Psoas muscle (tissue), 8 donors: Measurements from ENCODE around the gene SLC5A12. TPM values are rescaled to one million over a fixed set of nuclear protein-coding genes. Genes with fewer than 3 reads are reported as not detected.
A peak's percentile ranks its signal among the peaks of the same experiment; 100 is the strongest.

Experiments
- ATAC-seq, 4 donors: fragments of 200-7000 bp; cut with Tn5 transposase; one replicate each; pipeline ENCODE4 v1.9.1; 2020; ENCODE audit warnings: moderate library complexity in 3 of 4, mild to moderate bottlenecking in 2 of 4
- DNase-seq, 2 donors: peaks; one replicate each; pipeline ENCODE4 v3.0.0-alpha.2; 2020
- H3K27ac ChIP-seq: fragments of 200-600 bp; one replicate; pipeline ENCODE4 v1.8.0; 2022
- H3K27me3 ChIP-seq, 3 donors: fragments of 200-600 bp in 1 of 3; one replicate each; pipeline versions ENCODE4 v1.6.1 to v1.8.0; 2013 to 2022; ENCODE audit warnings: low read length in 2 of 3, mild to moderate bottlenecking in 2 of 3, moderate library complexity in 1 of 3; ENCODE audit not compliant: insufficient read depth in 3 of 3
- H3K36me3 ChIP-seq, 2 donors: fragments of 200-600 bp in 1 of 2; one replicate each; pipeline versions ENCODE4 v1.6.1 to v1.8.0; 2013 to 2022; ENCODE audit warnings: low read depth in 1 of 2, mild to moderate bottlenecking in 1 of 2, moderate library complexity in 1 of 2; ENCODE audit not compliant: insufficient read depth in 1 of 2
- H3K4me1 ChIP-seq: fragments of 200-600 bp; one replicate; pipeline ENCODE4 v1.8.0; 2022
- H3K4me3 ChIP-seq: fragments of 200-600 bp; one replicate; pipeline ENCODE4 v1.8.0; 2022; ENCODE audit warnings: mild to moderate bottlenecking
- H3K9me3 ChIP-seq: fragments of 200-600 bp; one replicate; pipeline ENCODE4 v1.8.0; 2022
- CTCF ChIP-seq: fragments of 200-600 bp; IDR thresholded peaks from one replicate; pipeline ENCODE4 v1.8.0; 2022; ENCODE audit warnings: antibody characterized with exemption
- WGBS, 3 donors: extraction: QIAGEN DNeasy Blood & Tissue Kit; methylation state at CpG; one replicate each; pipeline versions ENCODE4 v1.1.6 to v1.1.7; 2013; 5-methylcytosine and 5-hydroxymethylcytosine counted together
- intact Hi-C, 2 donors: fragments of 100-400 bp; cut with DNase I; formaldehyde crosslinking; loops; one replicate each; pipeline versions ENCODE4 v1.11.0 to v1.14.2; 2022
- polyA plus RNA-seq, 3 donors: library from polyadenylated mRNA; stranded (reverse); fragments of 200-250 nt; gene quantifications; one replicate each; pipeline ENCODE4 v1.2.3, GENCODE V29; 2013
- total RNA-seq, 4 donors: library from RNA; stranded (reverse); fragmentation: NEBNext Ultra II Directional in 2 of 4; extraction: Animal tissue kit (Norgen Biotek cat#: 25700) in 2 of 4; gene quantifications; one replicate each; pipeline versions ENCODE4 v1.2.1 to v1.2.4, GENCODE V29; 2021 to 2023
- donor health status: healthy with polysubstance abuse.
- donor health status: DM: no; HTN: no; CAD: no; lungs with moderate emphysema.
- donor health status: Bipolar disorder and iron deficiency.
- donor health status: healthy.
- donor health status: DM: yes; HTN: yes; CAD: no.
- donor health status: DM: no; HTN: no; CAD: no.
- donor health status: DM: no; HTN: no; CAD: no.
- donor health status: DM: yes; HTN: yes; CAD: no.

The SLC5A12 gene
- total and polyA plus RNA-seq, 7 donors: 0.03 TPM; not detected in 6

- H3K27me3 ChIP-seq: no peaks in the 10 kb centered on the region
- no peak for DNase-seq
- H3K4me3 ChIP-seq: no peak overlapping the region
- H3K36me3 ChIP-seq: no peaks in the 10 kb centered on the region
- no peak overlapping the region for H3K27ac ChIP-seq
- intact Hi-C loops: no loop called here
- ATAC-seq: no peak
- H3K9me3 ChIP-seq: no peaks in the 10 kb centered on the region
- H3K4me1 ChIP-seq: no peaks in the 10 kb centered on the region
- no peak for TF ChIP-seq CTCF
- WGBS, 3 donors: 83 to 90% (median 88%) methylated on average over 3 of the region's 3 CpGs
Observed at GRCh38 chr11:26764825-26765224, 43.0 kb upstream of the SLC5A12 start.

GRCh38 chr11:26764315-26764714 lies 42.5 kb upstream of the SLC5A12 start:
- DNase-seq (no peak), ATAC-seq (no peak)
- intact Hi-C loops: no loop called here
- Histone ChIP-seq H3K4me3 (no peak overlapping the region), H3K27me3 (no peaks in the 10 kb centered on the region), H3K36me3 (no peaks in the 10 kb centered on the region), H3K9me3 (no peaks in the 10 kb centered on the region), H3K4me1 (no peaks in the 10 kb centered on the region), H3K27ac (no peak overlapping the region)
- TF ChIP-seq CTCF: no peak
- 85 to 90% (median 86%) methylated on average over 5 of the region's 5 CpGs for WGBS, 3 donors

DNA sequence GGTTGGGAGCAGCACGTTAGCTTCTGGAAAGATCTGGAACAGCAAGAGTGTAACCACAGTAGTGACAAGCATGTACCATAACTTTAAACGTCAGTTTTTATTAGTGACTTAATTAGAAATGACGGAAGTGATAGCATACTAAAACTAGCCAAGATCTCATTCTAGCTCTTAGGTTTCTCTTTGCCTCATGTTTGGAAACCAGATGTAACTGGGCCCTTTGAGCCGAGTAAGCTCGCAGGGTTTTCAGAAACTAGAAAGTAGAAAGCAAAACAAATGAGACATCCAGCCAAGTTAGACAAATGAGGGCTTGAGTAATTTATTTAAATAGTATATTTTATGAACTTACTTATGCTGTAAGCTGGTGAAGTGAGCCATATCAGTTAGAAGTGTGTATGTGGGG lies 40.2 kb upstream of the SLC5A12 start:
- ATAC-seq (no peak), DNase-seq (no peak)
- 61 to 68% (median 67%) methylated on average over 5 of the region's 5 CpGs for WGBS, 3 donors
- intact Hi-C loops: no loop called here
- TF ChIP-seq CTCF: no peak
- no peaks in the 10 kb centered on the region for H3K36me3 ChIP-seq
- no peaks in the 10 kb centered on the region for H3K27me3 ChIP-seq
- H3K4me3 ChIP-seq: no peak overlapping the region
- no peak overlapping the region for H3K27ac ChIP-seq
- no peaks in the 10 kb centered on the region for H3K9me3 ChIP-seq
- H3K4me1 ChIP-seq: no peaks in the 10 kb centered on the region

DNA sequence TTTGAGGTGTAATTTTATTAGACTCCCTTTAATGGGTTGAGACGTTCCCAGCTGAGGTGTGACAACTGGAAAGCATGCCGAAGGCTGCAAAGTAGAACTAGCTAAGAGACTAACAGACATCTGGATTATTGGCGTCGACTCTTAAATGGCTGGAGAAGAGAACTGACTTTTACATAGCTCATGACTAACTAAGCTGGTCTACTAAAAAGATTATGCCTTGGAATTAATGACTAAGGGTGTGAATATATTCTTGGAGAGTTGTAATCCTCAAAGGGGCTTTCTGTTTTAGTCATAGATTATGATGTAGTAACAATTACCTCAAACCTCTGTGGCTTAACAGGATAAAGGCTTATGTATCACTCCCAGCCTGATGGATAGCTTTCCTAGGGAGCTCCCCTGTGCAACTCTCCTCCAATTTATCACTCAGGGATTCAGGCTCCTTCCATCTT lies 39.5 kb upstream of the SLC5A12 start:
- TF ChIP-seq CTCF: no peak
- no peaks in the 10 kb centered on the region for H3K9me3 ChIP-seq
- no peaks in the 10 kb centered on the region for H3K36me3 ChIP-seq
- H3K27ac ChIP-seq: no peak overlapping the region
- H3K4me3 ChIP-seq: no peak overlapping the region
- no peaks in the 10 kb centered on the region for H3K27me3 ChIP-seq
- ATAC-seq (peak in 1 of 4 donors; percentile 23), DNase-seq (no peak)
- H3K4me1 ChIP-seq: no peaks in the 10 kb centered on the region
- WGBS, 3 donors: 61 to 69% (median 66%) methylated on average over 4 of the region's 4 CpGs
- intact Hi-C loops: no loop called here

DNA sequence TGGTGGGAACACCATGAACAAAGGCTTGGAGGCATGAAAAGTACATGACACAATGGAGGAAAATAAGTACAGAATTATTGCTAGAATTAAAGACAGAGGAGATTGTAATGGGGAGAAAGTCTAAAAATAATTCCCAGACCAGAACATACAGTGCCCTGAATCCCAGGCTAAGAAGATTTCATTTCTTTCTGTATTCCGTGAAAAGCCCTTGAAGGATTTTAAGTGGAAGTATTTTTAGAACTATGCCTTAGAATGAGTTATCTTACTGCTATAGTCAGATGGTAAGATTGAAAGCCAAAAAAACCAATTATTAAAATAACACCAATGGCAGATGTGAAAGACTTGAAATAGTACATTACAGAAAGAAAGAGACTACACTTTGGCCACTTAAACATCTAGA lies 36.1 kb upstream of the SLC5A12 start:
- intact Hi-C loops: loop anchor here in 1 of 2 donors (10.0 kb wide), 1 partner anchor 737 kb away; no protein-coding TSS in a partner anchor
- Histone ChIP-seq H3K4me1 (no peaks in the 10 kb centered on the region), H3K27me3 (no peaks in the 10 kb centered on the region), H3K9me3 (no peaks in the 10 kb centered on the region), H3K36me3 (no peaks in the 10 kb centered on the region), H3K4me3 (no peak overlapping the region), H3K27ac (no peak overlapping the region)
- 24 to 84% (median 62%) methylated on average over 1 of the region's 1 CpG for WGBS, 3 donors
- DNase-seq (no peak), ATAC-seq (no peak)
- no peak for TF ChIP-seq CTCF
